ENCODE measurements around the gene DCAF11. TPM values are rescaled to one million over a fixed set of nuclear protein-coding genes. Genes with fewer than 3 reads are reported as not detected.

Gene DCAF11
- total and polyA plus RNA-seq, 2 of the 13 experiments (the other 11 are each of a cell fraction or from before 2014, with no cell fraction given), result 150 to 257 TPM

- TF ChIP-seq ZFP82 (CRISPR knock-in tag; IDR thresholded peaks at IDR 0.05; ENCODE audit: borderline replicate concordance) (no peak), MAFF (IDR thresholded peaks at IDR 0.05; ENCODE audit: low read depth, low read length) (no peak), HNF4G (IDR thresholded peaks at IDR 0.05; ENCODE audit: borderline replicate concordance, low read depth, low read length) (no peak), HNF4G (CRISPR knock-in tag; IDR thresholded peaks at IDR 0.05; ENCODE audit: borderline replicate concordance, low read depth) (no peak), ZNF563 (CRISPR knock-in tag; IDR thresholded peaks at IDR 0.05) (peak; percentile 87), RBAK (CRISPR knock-in tag; IDR thresholded peaks at IDR 0.05) (no peak), ZNF496 (CRISPR knock-in tag; IDR thresholded peaks at IDR 0.05; ENCODE audit: insufficient replicate concordance) (no peak), HMGXB3 (CRISPR knock-in tag; IDR thresholded peaks at IDR 0.05; ENCODE audit: borderline replicate concordance) (peak; percentile 58; the same call in 1 of the 2 replicates), ZBTB10 (CRISPR knock-in tag; IDR thresholded peaks at IDR 0.05; ENCODE audit: borderline replicate concordance) (no peak), ZNF597 (CRISPR knock-in tag; IDR thresholded peaks at IDR 0.05) (no peak), HNF4A (CRISPR knock-in tag; IDR thresholded peaks at IDR 0.05) (no peak; the same call in 1 of the 2 replicates), IKZF4 (CRISPR knock-in tag; IDR thresholded peaks at IDR 0.05; ENCODE audit: borderline replicate concordance, low read depth, not compliant biosample characterization) (peak; percentile 34), ZMAT5 (CRISPR knock-in tag; IDR thresholded peaks at IDR 0.05; ENCODE audit: borderline replicate concordance, low read depth) (no peak), DBP (CRISPR knock-in tag; IDR thresholded peaks at IDR 0.05; ENCODE audit: not compliant biosample characterization) (peak; percentile 70), ZNF775 (CRISPR knock-in tag; IDR thresholded peaks at IDR 0.05; ENCODE audit: borderline replicate concordance) (no peak), DNMT1 (CRISPR knock-in tag; IDR thresholded peaks at IDR 0.05) (0 out of 2 replicates have a peak, but pooled peaks have one; percentile 73), ZNF672 (CRISPR knock-in tag; IDR thresholded peaks at IDR 0.05) (no peak), PLRG1 (conservative IDR thresholded peaks at IDR 0.05) (no peak), ZNF33A (CRISPR knock-in tag; IDR thresholded peaks at IDR 0.05; ENCODE audit: borderline replicate concordance) (no peak)
Observed at GRCh38 chr14:24080888-24081738, 33.5 kb upstream of the DCAF11 start (continued).
